ENCODE data around the gene GALNT16. TPM values are rescaled to one million over a fixed set of nuclear protein-coding genes. Genes with fewer than 3 reads are reported as not detected.

The GALNT16 gene
- total RNA-seq, 2 experiments from 2014 or later: 0.09 TPM; not detected in 1

DNA sequence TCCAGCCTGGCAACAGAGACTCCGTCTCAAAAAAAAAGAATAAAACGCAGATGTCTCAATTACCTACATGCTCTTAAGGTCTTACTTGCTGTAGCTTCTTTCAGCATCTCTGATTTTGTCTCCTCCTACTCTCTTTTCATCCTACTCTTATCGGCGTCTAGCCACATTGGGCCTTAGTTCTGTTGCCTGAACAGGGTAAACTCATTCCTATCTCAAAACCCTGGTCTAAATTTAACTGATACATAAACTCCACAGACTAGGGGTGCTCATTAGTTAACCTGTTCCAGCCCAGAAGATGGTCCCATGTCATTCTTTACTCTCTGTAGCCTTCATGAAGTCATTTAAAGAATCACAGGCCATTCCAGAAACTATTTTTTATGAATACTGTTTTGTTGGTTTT lies 35.0 kb upstream of the GALNT16 start:
- Histone ChIP-seq H3K4me1 (ENCODE audit: insufficient read depth, low read length, poor library complexity, severe bottlenecking) (no peaks in the 10 kb centered on the region), H3K4me3 (ENCODE audit: low read depth, low read length, poor library complexity, severe bottlenecking) (no peak overlapping the region), H3K79me2 (ENCODE audit: insufficient read depth, low read depth, low read length) (no peaks in the 10 kb centered on the region), H4K20me1 (ENCODE audit: insufficient read depth, low read length) (no peaks in the 10 kb centered on the region), H3K9me2 (ENCODE audit: insufficient read depth, low read length) (no peaks in the 10 kb centered on the region), H2AFZ (ENCODE audit: low read length) (no peak overlapping the region), H3K4me2 (ENCODE audit: low read length) (no peak overlapping the region), H3K27ac (ENCODE audit: low read depth, low read length, poor library complexity, severe bottlenecking) (no peak overlapping the region), H3K9me3 (ENCODE audit: low read length) (no peaks in the 10 kb centered on the region), H3K36me3 (ENCODE audit: insufficient read depth, low read length) (no peaks in the 10 kb centered on the region)
- no peak for DNase-seq (ENCODE audit: low spot score)
- BruUV-seq (replicated peaks): no TSS peak
- intact Hi-C loops (cut with micrococcal nuclease; ENCODE audit: unreplicated experiment): no loop called here
- POLR2A ChIA-PET: no interaction called here
- TF ChIP-seq, protein P1, sequence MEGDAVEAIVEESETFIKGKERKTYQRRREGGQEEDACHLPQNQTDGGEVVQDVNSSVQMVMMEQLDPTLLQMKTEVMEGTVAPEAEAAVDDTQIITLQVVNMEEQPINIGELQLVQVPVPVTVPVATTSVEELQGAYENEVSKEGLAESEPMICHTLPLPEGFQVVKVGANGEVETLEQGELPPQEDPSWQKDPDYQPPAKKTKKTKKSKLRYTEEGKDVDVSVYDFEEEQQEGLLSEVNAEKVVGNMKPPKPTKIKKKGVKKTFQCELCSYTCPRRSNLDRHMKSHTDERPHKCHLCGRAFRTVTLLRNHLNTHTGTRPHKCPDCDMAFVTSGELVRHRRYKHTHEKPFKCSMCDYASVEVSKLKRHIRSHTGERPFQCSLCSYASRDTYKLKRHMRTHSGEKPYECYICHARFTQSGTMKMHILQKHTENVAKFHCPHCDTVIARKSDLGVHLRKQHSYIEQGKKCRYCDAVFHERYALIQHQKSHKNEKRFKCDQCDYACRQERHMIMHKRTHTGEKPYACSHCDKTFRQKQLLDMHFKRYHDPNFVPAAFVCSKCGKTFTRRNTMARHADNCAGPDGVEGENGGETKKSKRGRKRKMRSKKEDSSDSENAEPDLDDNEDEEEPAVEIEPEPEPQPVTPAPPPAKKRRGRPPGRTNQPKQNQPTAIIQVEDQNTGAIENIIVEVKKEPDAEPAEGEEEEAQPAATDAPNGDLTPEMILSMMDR (conservative IDR thresholded peaks at IDR 0.05; ENCODE audit: low read length): no peak
- CTCF ChIA-PET (ENCODE audit: unreplicated experiment): no interaction called here

DNA sequence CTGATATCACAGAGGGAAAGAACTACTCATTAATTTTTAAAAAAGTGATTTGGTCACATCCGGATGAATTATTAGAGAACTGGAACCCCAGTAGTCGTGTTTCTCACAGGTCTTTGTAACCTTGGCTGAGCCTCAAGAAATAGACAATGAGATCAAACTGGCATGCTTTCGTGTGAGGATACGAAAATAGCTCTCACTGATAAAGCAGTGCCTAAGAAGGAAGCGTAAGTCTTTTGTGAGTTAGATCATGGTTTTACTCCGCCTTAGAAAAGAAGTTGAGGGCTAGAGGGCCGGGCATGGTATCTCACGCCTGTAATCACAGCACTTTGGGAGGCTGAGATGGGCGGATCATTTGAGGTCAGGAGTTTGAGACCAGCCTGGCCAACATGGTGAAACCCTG lies 33.8 kb upstream of the GALNT16 start:
- H3K9me2 ChIP-seq (ENCODE audit: insufficient read depth, low read length): no peaks in the 10 kb centered on the region
- intact Hi-C loops (cut with micrococcal nuclease; ENCODE audit: unreplicated experiment): no loop called here
- H3K4me1 ChIP-seq (ENCODE audit: insufficient read depth, low read length, poor library complexity, severe bottlenecking): no peaks in the 10 kb centered on the region
- H2AFZ ChIP-seq (ENCODE audit: low read length): no peak overlapping the region
- DNase-seq (ENCODE audit: low spot score): no peak
- H3K4me2 ChIP-seq (ENCODE audit: low read length): no peak overlapping the region
- ChIA-PET CTCF (ENCODE audit: unreplicated experiment) (no interaction called here), POLR2A (interaction anchor here (0.5 to 0.6 kb wide), 3 partner anchors 60 to 355 kb away, joined by 3 read pairs; no protein-coding TSS in a partner anchor)
- no peaks in the 10 kb centered on the region for H3K9me3 ChIP-seq (ENCODE audit: low read length)
- no peak overlapping the region for H3K27ac ChIP-seq (ENCODE audit: low read depth, low read length, poor library complexity, severe bottlenecking)
- no peaks in the 10 kb centered on the region for H3K36me3 ChIP-seq (ENCODE audit: insufficient read depth, low read length)
- no peak overlapping the region for H3K4me3 ChIP-seq (ENCODE audit: low read depth, low read length, poor library complexity, severe bottlenecking)
- H3K79me2 ChIP-seq (ENCODE audit: insufficient read depth, low read depth, low read length): no peaks in the 10 kb centered on the region
- H4K20me1 ChIP-seq (ENCODE audit: insufficient read depth, low read length): no peaks in the 10 kb centered on the region
- TF ChIP-seq, protein P1 (conservative IDR thresholded peaks at IDR 0.05; ENCODE audit: low read length): no peak
- TF ChIP-seq EZH2phosphoT487 (IDR thresholded peaks at IDR 0.05; ENCODE audit: borderline replicate concordance, low read depth, low read length): no peak
- no TSS peak for BruUV-seq (replicated peaks)

DNA sequence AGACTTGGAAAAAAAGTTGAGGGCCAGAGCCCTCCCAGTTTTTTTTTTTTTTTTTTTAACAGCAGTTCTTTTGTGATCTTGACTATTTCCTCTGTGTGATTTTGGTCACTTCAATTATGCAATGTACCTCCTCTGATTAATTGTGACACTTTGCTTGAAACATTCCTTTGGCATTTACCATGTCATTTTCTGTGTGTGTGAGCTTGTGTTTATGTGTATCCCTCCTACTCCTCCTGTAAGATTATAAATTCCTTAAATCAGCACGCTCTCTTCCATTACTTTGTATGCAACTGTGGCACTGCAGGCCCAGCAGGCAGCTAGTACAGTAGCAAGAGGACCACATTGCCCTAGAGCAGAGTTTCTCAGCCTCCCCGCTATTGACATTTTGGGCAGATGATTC lies 33.2 kb upstream of the GALNT16 start:
- Histone ChIP-seq H4K20me1 (ENCODE audit: insufficient read depth, low read length) (no peaks in the 10 kb centered on the region), H3K4me3 (ENCODE audit: low read depth, low read length, poor library complexity, severe bottlenecking) (no peak overlapping the region), H3K27ac (ENCODE audit: low read depth, low read length, poor library complexity, severe bottlenecking) (no peak overlapping the region), H2AFZ (ENCODE audit: low read length) (no peak overlapping the region), H3K9me2 (ENCODE audit: insufficient read depth, low read length) (no peaks in the 10 kb centered on the region), H3K79me2 (ENCODE audit: insufficient read depth, low read depth, low read length) (no peaks in the 10 kb centered on the region), H3K9me3 (ENCODE audit: low read length) (no peaks in the 10 kb centered on the region), H3K4me2 (ENCODE audit: low read length) (no peak overlapping the region), H3K36me3 (ENCODE audit: insufficient read depth, low read length) (no peaks in the 10 kb centered on the region), H3K4me1 (ENCODE audit: insufficient read depth, low read length, poor library complexity, severe bottlenecking) (no peaks in the 10 kb centered on the region)
- CTCF ChIA-PET (ENCODE audit: unreplicated experiment): no interaction called here
- TF ChIP-seq EZH2phosphoT487 (IDR thresholded peaks at IDR 0.05; ENCODE audit: borderline replicate concordance, low read depth, low read length): no peak
- TF ChIP-seq, protein P1 (conservative IDR thresholded peaks at IDR 0.05; ENCODE audit: low read length): no peak
- no TSS peak for BruUV-seq (replicated peaks)
- intact Hi-C loops (cut with micrococcal nuclease; ENCODE audit: unreplicated experiment): no loop called here
- POLR2A ChIA-PET: interaction anchor here (0.5 to 1.1 kb wide), 5 partner anchors 31 to 355 kb away, joined by 3 to 4 read pairs (median 3); no protein-coding TSS in a partner anchor
- DNase-seq (ENCODE audit: low spot score): no peak

Measured in OCI-LY7 (cell line).